AG09309 (cell line): ENCODE measurements around the gene RALGPS1.

Experiments
- DNase-seq: peaks from one replicate; pipeline ENCODE4 v3.0.0-alpha.2; 2010; ENCODE audit warnings: low read depth
- H3K4me3 ChIP-seq: 2 replicates; pipeline ENCODE4 v1.5.1; 2011; ENCODE audit warnings: mild to moderate bottlenecking, low read depth, low read length, moderate library complexity; ENCODE audit not compliant: control insufficient read depth
- CTCF ChIP-seq: IDR thresholded peaks from 2 replicates; pipeline ENCODE4 v1.5.1; 2011; ENCODE audit warnings: mild to moderate bottlenecking, low read depth, low read length, inconsistent platforms; ENCODE audit not compliant: insufficient read depth, control insufficient read depth; ENCODE audit errors: missing control alignments

The RALGPS1 gene

GRCh38 chr9:126877418-126877817 is 37.2 kb upstream of the RALGPS1 start:
- H3K4me3 ChIP-seq = no peak overlapping the region
- no peak for TF ChIP-seq CTCF
- no peak for DNase-seq

GRCh38 chr9:126879288-126879687 is 35.3 kb upstream of the RALGPS1 start:
- TF ChIP-seq CTCF = no peak
- DNase-seq = no peak
- H3K4me3 ChIP-seq = no peak overlapping the region

- no peak for DNase-seq
- TF ChIP-seq CTCF = no peak
- H3K4me3 ChIP-seq = no peak overlapping the region
Observed at GRCh38 chr9:126880226-126880946, 34.2 kb upstream of the RALGPS1 start.

GRCh38 chr9:126880947-126881332 is 33.6 kb upstream of the RALGPS1 start:
- no peak overlapping the region for H3K4me3 ChIP-seq
- DNase-seq = no peak
- TF ChIP-seq CTCF = no peak

- no peak overlapping the region for H3K4me3 ChIP-seq
- DNase-seq = no peak
- TF ChIP-seq CTCF = no peak
Observed at GRCh38 chr9:126882746-126883145, 31.8 kb upstream of the RALGPS1 start.

- no peak for DNase-seq
- no peak overlapping the region for H3K4me3 ChIP-seq
- no peak for TF ChIP-seq CTCF
Observed at GRCh38 chr9:126883636-126884035, 30.9 kb upstream of the RALGPS1 start.
